HEK293 (cell line): Measurements from ENCODE around the gene MYH14.

Experiments used
- CTCF ChIA-PET: fragments of 350-600 bp; formaldehyde crosslinking; extraction: SDS; loops from one replicate; lab custom pipeline; 2021; ENCODE audit warnings: antibody characterized with exemption; lab: Yijun Ruan, JAX
- POLR2A ChIA-PET: fragments of 300-600 bp; formaldehyde crosslinking; extraction: SDS; loops from one replicate; lab custom pipeline; 2020; ENCODE audit warnings: antibody characterized with exemption, inconsistent platforms; lab: Yijun Ruan, JAX
- H3K27ac ChIP-seq: fragments of 200-500 bp; sonication (Bioruptor generic); 2 replicates; pipeline ENCODE4 v1.5.1; 2014; ENCODE audit warnings: low read depth, low read length, control low read depth, inconsistent platforms; ENCODE audit errors: extremely low read depth
- H3K36me3 ChIP-seq, 2 experiments: fragments of 200-500 bp in 1 of 2; sonication (Bioruptor generic) in 1 of 2; 1 replicate in 1 of 2; 2 replicates in 1 of 2; pipeline ENCODE4 v1.5.1; 2014 to 2017; ENCODE audit warnings: inconsistent platforms in 2 of 2, low read length in 2 of 2; ENCODE audit not compliant: control insufficient read depth in 2 of 2, insufficient read depth in 1 of 2
- H3K4me1 ChIP-seq: fragments of 200-500 bp; sonication (Bioruptor generic); 2 replicates; pipeline ENCODE4 v1.5.1; 2014; ENCODE audit warnings: mild to moderate bottlenecking, low read length, inconsistent platforms; ENCODE audit not compliant: control insufficient read depth, insufficient read depth
- H3K4me3 ChIP-seq: 2 replicates; pipeline ENCODE4 v1.5.1; 2011; ENCODE audit warnings: low read depth, mild to moderate bottlenecking, control low read depth, low read length, moderate library complexity
- H3K9me3 ChIP-seq: fragments of 200-500 bp; sonication (Bioruptor generic); 2 replicates; pipeline ENCODE4 v1.5.1; 2014; ENCODE audit warnings: low read depth, low read length, inconsistent platforms; ENCODE audit not compliant: control insufficient read depth, insufficient read depth
- ATF2 ChIP-seq: fragments of 450-650 bp; formaldehyde crosslinking; IDR thresholded peaks from 2 replicates; pipeline ENCODE4 v1.5.1; 2016; ENCODE audit warnings: missing biosample characterization, missing genetic modification characterization, low read depth
- HOXA7 ChIP-seq: sonication (generic); formaldehyde crosslinking; IDR thresholded peaks from 2 replicates; pipeline ENCODE4 v1.8.1; 2022; ENCODE audit warnings: missing genetic modification reagents, borderline replicate concordance
- KLF9 ChIP-seq: fragments of 450-650 bp; formaldehyde crosslinking; IDR thresholded peaks from 2 replicates; pipeline ENCODE4 v1.5.1; 2016; ENCODE audit warnings: missing biosample characterization, missing genetic modification characterization, low read depth
- OVOL3 ChIP-seq: fragments of 450-650 bp; formaldehyde crosslinking; IDR thresholded peaks from 2 replicates; pipeline ENCODE4 v1.5.1; 2016; ENCODE audit warnings: missing biosample characterization, missing genetic modification characterization
- PRDM4 ChIP-seq: fragments of 450-650 bp; formaldehyde crosslinking; IDR thresholded peaks from 2 replicates; pipeline ENCODE4 v1.5.1; 2017; ENCODE audit warnings: missing biosample characterization, missing genetic modification characterization
- SCRT1 ChIP-seq: fragments of 450-650 bp; formaldehyde crosslinking; IDR thresholded peaks from 2 replicates; pipeline ENCODE4 v1.5.1; 2016; ENCODE audit warnings: missing biosample characterization, missing genetic modification characterization, borderline replicate concordance
- ZNF174 ChIP-seq: fragments of 450-650 bp; formaldehyde crosslinking; IDR thresholded peaks from 2 replicates; pipeline ENCODE4 v1.5.0; 2017; ENCODE audit warnings: missing biosample characterization, mild to moderate bottlenecking, missing genetic modification characterization
- ZNF223 ChIP-seq: fragments of 450-650 bp; formaldehyde crosslinking; IDR thresholded peaks from 2 replicates; pipeline ENCODE4 v1.5.1; 2016; ENCODE audit warnings: missing biosample characterization, missing genetic modification characterization
- ZNF248 ChIP-seq: fragments of 450-650 bp; formaldehyde crosslinking; IDR thresholded peaks from 2 replicates; pipeline ENCODE4 v1.5.1; 2017; ENCODE audit warnings: missing biosample characterization, missing genetic modification characterization
- ZNF26 ChIP-seq: fragments of 450-650 bp; formaldehyde crosslinking; IDR thresholded peaks from 2 replicates; pipeline ENCODE4 v1.5.1; 2016; ENCODE audit warnings: missing biosample characterization, missing genetic modification characterization
- ZNF292 ChIP-seq: fragments of 450-650 bp; formaldehyde crosslinking; IDR thresholded peaks from 2 replicates; pipeline ENCODE4 v1.5.1; 2016; ENCODE audit warnings: low read depth, missing biosample characterization, missing genetic modification characterization, borderline replicate concordance
- ZNF394 ChIP-seq: fragments of 450-650 bp; formaldehyde crosslinking; IDR thresholded peaks from 2 replicates; pipeline ENCODE4 v1.5.1; 2016; ENCODE audit warnings: missing biosample characterization, missing genetic modification characterization, mild to moderate bottlenecking, moderate library complexity, borderline replicate concordance
- ZNF530 ChIP-seq: fragments of 450-650 bp; formaldehyde crosslinking; IDR thresholded peaks from 2 replicates; pipeline ENCODE4 v1.5.1; 2016; ENCODE audit warnings: low read depth, missing biosample characterization, missing genetic modification characterization
- ZNF549 ChIP-seq: fragments of 450-650 bp; IDR thresholded peaks from 2 replicates; pipeline ENCODE4 v1.5.1; 2018; ENCODE audit warnings: missing biosample characterization, missing genetic modification characterization, mild to moderate bottlenecking, inconsistent platforms, moderate library complexity
- ZNF629 ChIP-seq: fragments of 450-650 bp; formaldehyde crosslinking; IDR thresholded peaks from 2 replicates; pipeline ENCODE4 v1.5.1; 2017; ENCODE audit warnings: missing biosample characterization, missing genetic modification characterization
- ZNF658 ChIP-seq: fragments of 450-650 bp; formaldehyde crosslinking; IDR thresholded peaks from 2 replicates; pipeline ENCODE4; 2016; ENCODE audit warnings: missing biosample characterization, missing genetic modification characterization
- ZNF692 ChIP-seq: fragments of 450-650 bp; formaldehyde crosslinking; IDR thresholded peaks from 2 replicates; pipeline ENCODE4 v1.5.1; 2016; ENCODE audit warnings: missing biosample characterization, missing genetic modification characterization
- ZNF777 ChIP-seq: fragments of 450-650 bp; formaldehyde crosslinking; IDR thresholded peaks from 2 replicates; pipeline ENCODE4 v1.5.1; 2017; ENCODE audit warnings: missing biosample characterization, missing genetic modification characterization, borderline replicate concordance
- ZSCAN16 ChIP-seq: fragments of 450-650 bp; formaldehyde crosslinking; IDR thresholded peaks from 2 replicates; pipeline ENCODE4 v1.5.1; 2016; ENCODE audit warnings: missing biosample characterization, missing genetic modification characterization
- ZSCAN30 ChIP-seq: fragments of 450-650 bp; IDR thresholded peaks from 2 replicates; pipeline ENCODE4 v1.5.1; 2018; ENCODE audit warnings: missing biosample characterization, mild to moderate bottlenecking, missing genetic modification characterization, moderate library complexity

The MYH14 gene

GRCh38 chr19:50233308-50233910, 30.0 kb downstream of the MYH14 start:
- no peak overlapping the region for H3K27ac ChIP-seq
- no peak overlapping the region for H3K4me3 ChIP-seq
- no peaks in the 10 kb centered on the region for H3K4me1 ChIP-seq
- no peaks in the 10 kb centered on the region for H3K36me3 ChIP-seq
- TF ChIP-seq KLF9 (tag by site-specific recombination) (no peak), ZNF692 (tag by site-specific recombination) (no peak), ZSCAN16 (tag by site-specific recombination) (no peak), ZNF174 (no peak), ZNF26 (tag by site-specific recombination) (no peak), OVOL3 (tag by site-specific recombination) (no peak), ZNF223 (tag by site-specific recombination) (no peak), ZNF549 (tag by site-specific recombination) (no peak), ZNF394 (no peak), PRDM4 (tag by site-specific recombination) (no peak), ZNF292 (tag by site-specific recombination) (no peak), ZNF658 (tag by site-specific recombination) (no peak), ZNF777 (tag by site-specific recombination) (no peak), ZNF248 (tag by site-specific recombination) (no peak), ATF2 (tag by site-specific recombination) (no peak), HOXA7 (CRISPR knock-in tag) (no peak), SCRT1 (no peak), ZSCAN30 (tag by site-specific recombination) (no peak), ZNF530 (no peak), ZNF629 (tag by site-specific recombination) (no peak)
- TF ChIP-seq, all 188 proteins: peak for 0
- H3K9me3 ChIP-seq: no peaks in the 10 kb centered on the region
- ChIA-PET CTCF (interaction anchor here (0.7 kb wide), 1 partner anchor 32 kb away, joined by 4 read pairs; no protein-coding TSS in a partner anchor), POLR2A (interaction anchor here (1.2 kb wide), 1 partner anchor 30 kb away, joined by 4 read pairs; the partner anchor contains the start of gene MYH14)
